ENCODE results near the gene JOSD1.
"Not testable (repeated sequence)": the region's sequence is repeated elsewhere in the genome, so short reads cannot be mapped to it uniquely, and the experiment has no call there.

JOSD1 gene

GRCh38 chr22:38675833-38676232 lies 24.9 kb downstream of the JOSD1 start:
- no peak for DNase-seq

DNA sequence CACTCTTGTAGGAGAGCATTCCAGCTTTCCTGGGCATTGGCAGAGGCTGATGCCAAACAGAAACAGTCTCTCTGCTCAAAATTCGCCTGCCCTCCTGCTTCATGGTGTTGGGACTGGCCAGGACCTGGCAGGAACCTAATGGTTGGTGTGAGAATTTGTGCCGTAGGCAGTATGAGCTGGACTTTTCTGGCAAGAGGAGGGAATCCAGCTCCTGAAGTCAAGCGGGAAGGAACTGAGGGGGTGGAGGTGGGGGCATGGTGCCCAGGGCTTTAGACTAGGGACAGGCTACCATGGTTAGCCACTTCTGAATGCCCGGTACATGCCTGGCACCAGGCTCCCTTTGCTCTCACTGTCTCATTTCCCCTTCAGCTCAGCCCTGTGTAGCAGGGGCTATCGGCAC lies 25.9 kb downstream of the JOSD1 start:
- no peak for DNase-seq

DNA sequence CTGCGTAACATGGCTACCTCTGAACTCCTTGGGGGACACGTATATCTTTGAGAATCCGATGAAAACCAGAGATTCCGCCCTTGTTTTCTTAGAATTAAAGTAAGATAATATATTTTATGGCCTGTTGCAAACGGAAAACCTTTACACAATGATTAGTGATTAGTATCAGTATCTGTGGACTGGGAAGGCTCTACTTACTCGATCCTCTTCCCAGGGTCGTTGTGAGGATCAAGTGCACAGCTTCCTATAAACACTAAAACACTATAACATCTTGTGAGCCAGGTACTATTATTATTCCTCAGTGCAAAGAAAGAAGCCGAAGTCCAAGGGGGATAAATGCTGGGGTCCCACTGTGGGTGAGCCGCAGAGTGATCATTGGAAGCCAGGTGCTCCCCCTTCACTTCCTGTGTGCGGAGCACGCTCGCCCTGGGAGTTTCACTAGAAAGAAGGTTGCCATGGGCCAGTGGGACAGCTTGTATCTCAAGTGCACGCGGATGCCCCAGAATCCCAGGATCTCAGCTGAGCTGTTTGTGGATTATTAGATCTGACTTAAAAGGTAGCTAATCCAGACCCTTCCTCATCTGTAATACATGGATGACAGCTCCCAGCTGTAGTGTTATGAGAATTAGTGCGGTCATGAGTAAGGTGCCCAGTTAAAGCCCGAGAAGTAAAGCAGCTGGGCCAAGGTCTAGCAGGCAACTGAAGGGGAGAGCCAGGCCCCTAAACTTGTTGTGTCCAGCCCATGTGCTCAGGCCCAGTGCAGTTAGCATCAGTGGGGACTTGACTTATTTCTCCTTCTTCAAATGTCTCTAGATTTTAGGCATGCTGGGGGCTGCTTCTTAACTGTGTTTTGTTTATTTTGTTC lies 43.5 kb downstream of the JOSD1 start:
- peak; percentile 5 for DNase-seq

- peak; percentile 83 for DNase-seq
These were observed 44.3 kb downstream of the JOSD1 start, which contains the start of the genes CBY1 and FAM227A for GRCh38 chr22:38656256-38657044. CBY1 (plus strand) TSS chr22:38656638; CDS start chr22:38668055, 11,417 bp downstream. FAM227A (minus strand) TSS chr22:38656392; CDS start chr22:38650168, 6,224 bp downstream.

GRCh38 chr22:38655519-38656255 lies 45.1 kb downstream of the JOSD1 start:
- DNase-seq, result no peak

DNA sequence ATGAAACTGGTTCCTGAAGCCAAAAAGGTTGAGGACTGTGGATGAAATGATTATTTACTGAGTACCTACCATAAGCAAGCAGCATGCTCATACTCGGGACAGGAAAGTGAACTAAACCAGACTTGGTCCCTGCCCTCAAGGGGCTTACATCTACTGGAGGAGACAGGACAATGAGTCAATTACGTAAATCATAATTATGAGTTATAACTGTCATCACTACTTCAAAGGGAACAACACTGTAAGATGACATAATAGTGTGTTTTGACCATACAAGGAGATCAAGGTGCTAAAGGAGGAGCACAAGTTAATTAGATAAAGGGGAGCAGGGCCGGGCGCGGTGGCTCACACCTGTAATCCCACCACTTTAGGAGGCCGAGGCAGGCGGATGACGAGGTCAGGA lies 47.0 kb downstream of the JOSD1 start:
- DNase-seq, result no peak

DNA sequence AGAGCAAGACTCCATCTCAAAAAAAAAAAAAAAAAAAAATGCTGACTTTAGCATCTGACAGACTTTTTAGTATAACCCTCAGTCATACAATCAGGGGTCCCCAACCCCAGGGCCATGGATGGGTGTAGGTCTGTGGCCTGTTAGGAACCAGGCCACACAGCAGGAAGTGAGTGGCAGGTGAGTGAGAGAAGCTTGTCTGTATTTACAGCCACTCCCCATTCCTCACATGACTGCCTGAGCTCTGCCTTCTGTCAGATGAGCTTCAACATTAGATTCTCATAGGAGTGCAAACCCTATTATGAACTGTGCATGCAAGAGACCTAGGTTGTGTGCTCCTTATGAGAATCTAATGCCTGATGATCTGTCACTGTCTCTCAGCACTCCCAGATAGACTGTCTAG lies 47.9 kb downstream of the JOSD1 start:
- no peak for DNase-seq

DNA sequence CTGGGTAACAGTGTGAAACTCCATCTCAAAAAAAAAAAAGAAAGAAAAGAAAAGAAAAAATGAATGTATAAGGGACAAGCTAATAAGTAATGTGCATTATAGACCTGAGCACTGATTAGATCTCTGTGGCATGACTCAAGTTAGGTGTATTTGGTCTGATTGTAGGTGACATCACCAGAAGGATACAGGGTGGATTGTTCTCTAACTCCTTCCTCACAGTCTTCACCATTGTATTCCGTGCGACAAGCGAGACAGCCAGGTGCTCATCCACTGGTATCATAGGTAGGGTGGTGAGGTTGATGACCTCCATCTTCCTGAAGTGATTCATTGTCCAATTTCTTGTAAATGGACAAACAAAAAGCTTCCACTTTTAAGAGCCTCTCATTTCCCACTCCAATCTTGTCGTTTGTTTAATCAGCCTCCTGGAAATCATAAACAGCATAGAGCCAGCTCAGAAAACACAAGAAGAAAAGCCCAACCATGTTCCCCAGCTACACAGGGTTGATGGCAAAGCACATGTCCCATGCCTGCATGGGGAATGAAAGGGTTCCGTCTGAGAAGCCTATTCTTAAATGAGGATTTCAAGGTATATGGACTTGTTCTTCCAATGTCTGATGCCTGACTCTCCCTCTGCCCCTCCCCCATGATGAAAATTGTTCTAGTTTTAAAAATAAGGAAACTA lies 50.8 kb downstream of the JOSD1 start:
- DNase-seq, result no peak

DNA sequence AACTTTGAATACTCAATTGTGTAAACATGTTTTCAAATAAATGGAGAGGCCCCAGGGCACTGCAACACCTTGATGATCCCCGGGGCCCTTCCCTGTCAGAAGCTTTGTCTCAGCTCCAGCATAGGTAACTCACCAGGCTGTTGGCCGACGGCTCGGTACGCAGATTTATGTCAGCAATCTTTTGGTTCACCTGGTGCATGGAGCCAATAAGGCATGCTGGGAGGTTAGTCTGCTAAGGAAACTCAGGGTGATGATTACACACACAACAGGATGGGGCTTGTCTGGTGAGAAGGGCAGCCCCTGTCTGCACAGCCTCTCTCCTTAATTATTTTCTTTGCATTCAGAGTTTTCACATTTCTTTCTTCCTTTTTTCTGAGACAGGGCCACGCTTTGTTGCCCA lies 55.3 kb downstream of the JOSD1 start:
- DNase-seq, result no peak

DNA sequence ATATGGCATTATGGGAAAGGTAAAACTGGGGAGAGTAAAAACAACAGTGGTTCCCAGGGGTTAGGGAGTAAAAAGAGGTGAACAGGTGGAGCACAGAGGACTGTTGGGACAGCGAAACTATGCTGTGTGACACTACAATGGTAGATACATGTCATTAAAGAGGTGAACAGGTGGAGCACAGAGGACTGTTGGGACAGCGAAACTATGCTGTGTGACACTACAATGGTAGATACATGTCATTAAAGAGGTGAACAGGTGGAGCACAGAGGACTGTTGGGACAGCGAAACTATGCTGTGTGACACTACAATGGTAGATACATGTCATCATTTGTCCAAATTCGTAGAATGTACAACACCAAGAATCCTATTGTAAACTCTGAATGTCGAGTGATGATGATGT lies 56.5 kb downstream of the JOSD1 start:
- not testable (repeated sequence) for DNase-seq

GRCh38 chr22:38641476-38642040 lies 59.2 kb downstream of the JOSD1 start:
- DNase-seq, result no peak

DNA sequence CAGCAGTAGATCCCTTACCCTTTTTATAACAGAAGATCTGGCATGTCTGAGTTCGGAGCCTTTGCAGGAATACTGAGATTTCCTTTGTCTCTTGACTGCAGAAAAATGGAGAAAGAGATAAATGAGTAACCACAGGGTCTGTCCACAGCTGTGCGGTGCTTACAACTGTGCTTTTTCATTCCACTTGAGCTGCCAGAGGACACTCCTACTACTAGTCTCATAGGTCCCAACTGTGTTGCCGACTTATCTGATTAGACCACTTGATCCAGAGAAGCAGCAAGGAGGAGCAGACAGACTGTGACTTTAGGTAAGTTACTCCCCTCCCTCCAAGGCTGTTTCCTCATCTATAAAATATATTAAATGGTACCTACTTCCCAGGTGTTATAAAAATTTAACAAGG lies 62.0 kb downstream of the JOSD1 start:
- no peak for DNase-seq

DNA sequence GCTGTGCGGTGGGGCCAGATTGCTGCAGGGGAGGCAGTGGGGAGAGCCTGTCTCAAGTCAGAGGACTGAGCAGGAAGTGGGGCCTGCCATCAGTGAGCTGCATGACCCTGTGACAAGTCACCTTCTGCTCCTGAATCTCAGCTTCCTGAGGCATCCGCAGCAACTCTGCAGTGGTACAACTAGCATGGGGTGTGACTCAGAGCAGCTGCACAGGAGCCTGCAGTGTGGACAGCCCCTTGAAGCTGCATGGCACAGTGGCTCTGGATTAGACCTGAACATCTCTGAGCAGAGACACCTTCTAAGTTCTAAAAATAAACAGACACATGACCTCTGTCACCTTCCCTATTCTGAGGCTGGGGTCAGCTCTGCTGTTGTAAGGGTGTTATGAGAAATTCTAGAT lies 62.5 kb downstream of the JOSD1 start:
- no peak for DNase-seq

All from T-helper 9 cell (primary cell).